Vagina (tissue), 2 donors: ENCODE measurements around the gene AURKA. TPM values are rescaled to one million over a fixed set of nuclear protein-coding genes. Genes with fewer than 3 reads are reported as not detected.

ENCODE experiments used
- DNase-seq, 2 donors: peaks; one replicate each; pipeline ENCODE4 v3.0.0-alpha.2; 2017; ENCODE audit errors: extremely low spot score in 2 of 2
- H3K27ac ChIP-seq: fragments of 200-600 bp; sonication (generic); one replicate; pipeline ENCODE4 v1.5.1; 2019
- H3K27me3 ChIP-seq: fragments of 200-600 bp; sonication (generic); one replicate; pipeline ENCODE4 v1.5.1; 2019
- H3K36me3 ChIP-seq, 2 donors: fragments of 200-600 bp; sonication (generic); one replicate each; pipeline ENCODE4 v1.5.1; 2017 to 2019
- H3K4me1 ChIP-seq: fragments of 200-600 bp; sonication (generic); one replicate; pipeline ENCODE4 v1.5.1; 2019
- H3K4me3 ChIP-seq, 2 donors: fragments of 200-600 bp; sonication (generic); 1 replicate in 1 of 2; 2 replicates in 1 of 2; pipeline ENCODE4 v1.5.1; 2016 to 2019
- H3K9me3 ChIP-seq: fragments of 200-600 bp; sonication (generic); one replicate; pipeline ENCODE4 v1.5.1; 2019
- CTCF ChIP-seq, 3 experiments: fragments of 450-650 bp in 2 of 3; fragments of 200-600 bp in 1 of 3; sonication (generic) in 1 of 3; IDR thresholded peaks; one replicate each; pipeline ENCODE4 v1.5.1; 2017 to 2019; ENCODE audit warnings: antibody characterized with exemption in 3 of 3, mild to moderate bottlenecking in 2 of 3, moderate library complexity in 2 of 3
- POLR2A ChIP-seq, 2 donors: fragments of 450-650 bp; IDR thresholded peaks; one replicate each; pipeline ENCODE4 v1.6.1; 2017; ENCODE audit warnings: antibody characterized with exemption in 2 of 2, mild to moderate bottlenecking in 2 of 2, moderate library complexity in 2 of 2
- POLR2AphosphoS5 ChIP-seq, 2 donors: sonication (generic); formaldehyde crosslinking; IDR thresholded peaks; one replicate each; pipeline ENCODE4 v1.9.0; 2017; ENCODE audit warnings: antibody characterized with exemption in 2 of 2, mild to moderate bottlenecking in 2 of 2, low read depth in 1 of 2; ENCODE audit not compliant: insufficient read depth in 1 of 2
- intact Hi-C: fragments of 100-400 bp; cut with DNase I; formaldehyde crosslinking; loops from one replicate; pipeline ENCODE4 v1.15.1; 2023
- total RNA-seq: library from RNA; depleted of rRNA; stranded (reverse); fragments of >200 nt; gene quantifications from one replicate; pipeline ENCODE4 v1.2.3, GENCODE V29; 2016

Gene AURKA
- total RNA-seq, 1 donor from 2014 or later: 2.2 TPM

GRCh38 chr20:56430957-56431356 is 38.9 kb upstream of the AURKA start:
- DNase-seq: no peak
- intact Hi-C loops: no loop called here
- H3K4me1 ChIP-seq: no peaks in the 10 kb centered on the region
- H3K9me3 ChIP-seq: no peaks in the 10 kb centered on the region
- H3K27ac ChIP-seq: no peak overlapping the region
- H3K36me3 ChIP-seq: no peaks in the 10 kb centered on the region
- H3K27me3 ChIP-seq: no peaks in the 10 kb centered on the region
- no peak overlapping the region for H3K4me3 ChIP-seq
- TF ChIP-seq POLR2A (IDR thresholded peaks at IDR 0.05) (no peak), POLR2AphosphoS5 (IDR thresholded peaks at IDR 0.05; ENCODE audit: insufficient read depth in 1 of 2, low read depth in 1 of 2) (no peak), CTCF (IDR thresholded peaks at IDR 0.05) (no peak)

GRCh38 chr20:56430461-56430860 is 38.4 kb upstream of the AURKA start:
- TF ChIP-seq POLR2AphosphoS5 (IDR thresholded peaks at IDR 0.05; ENCODE audit: insufficient read depth in 1 of 2, low read depth in 1 of 2) (no peak), CTCF (IDR thresholded peaks at IDR 0.05) (no peak), POLR2A (IDR thresholded peaks at IDR 0.05) (no peak)
- Histone ChIP-seq H3K27me3 (no peaks in the 10 kb centered on the region), H3K4me1 (no peaks in the 10 kb centered on the region), H3K9me3 (no peaks in the 10 kb centered on the region), H3K4me3 (no peak overlapping the region), H3K27ac (no peak overlapping the region), H3K36me3 (no peaks in the 10 kb centered on the region)
- no peak for DNase-seq
- intact Hi-C loops: no loop called here

- intact Hi-C loops: no loop called here
- no peak for DNase-seq
Measured at GRCh38 chr20:56429941-56430340, 37.9 kb upstream of the AURKA start.

GRCh38 chr20:56429502-56429901 is 37.5 kb upstream of the AURKA start:
- TF ChIP-seq POLR2A (IDR thresholded peaks at IDR 0.05) (no peak), CTCF (IDR thresholded peaks at IDR 0.05) (no peak), POLR2AphosphoS5 (IDR thresholded peaks at IDR 0.05; ENCODE audit: insufficient read depth in 1 of 2, low read depth in 1 of 2) (no peak)
- Histone ChIP-seq H3K9me3 (no peaks in the 10 kb centered on the region), H3K4me3 (no peak overlapping the region), H3K27ac (no peak overlapping the region), H3K36me3 (no peaks in the 10 kb centered on the region), H3K27me3 (no peaks in the 10 kb centered on the region), H3K4me1 (no peaks in the 10 kb centered on the region)
- DNase-seq: no peak
- intact Hi-C loops: no loop called here

More at GRCh38 chr20:56429941-56430340, 37.9 kb upstream of the AURKA start:
- H3K36me3 ChIP-seq: no peaks in the 10 kb centered on the region
- no peaks in the 10 kb centered on the region for H3K27me3 ChIP-seq
- no peaks in the 10 kb centered on the region for H3K4me1 ChIP-seq
- TF ChIP-seq POLR2AphosphoS5 (IDR thresholded peaks at IDR 0.05; ENCODE audit: insufficient read depth in 1 of 2, low read depth in 1 of 2) (no peak), CTCF (IDR thresholded peaks at IDR 0.05) (no peak), POLR2A (IDR thresholded peaks at IDR 0.05) (no peak)
- H3K9me3 ChIP-seq: no peaks in the 10 kb centered on the region
- no peak overlapping the region for H3K27ac ChIP-seq
- H3K4me3 ChIP-seq: no peak overlapping the region

GRCh38 chr20:56428881-56429280 is 36.9 kb upstream of the AURKA start:
- Histone ChIP-seq H3K36me3 (no peaks in the 10 kb centered on the region), H3K4me3 (no peak overlapping the region), H3K4me1 (no peaks in the 10 kb centered on the region), H3K9me3 (no peaks in the 10 kb centered on the region), H3K27ac (no peak overlapping the region), H3K27me3 (no peaks in the 10 kb centered on the region)
- intact Hi-C loops: no loop called here
- TF ChIP-seq POLR2AphosphoS5 (IDR thresholded peaks at IDR 0.05; ENCODE audit: insufficient read depth in 1 of 2, low read depth in 1 of 2): no peak
- no peak for TF ChIP-seq CTCF (IDR thresholded peaks at IDR 0.05)
- no peak for TF ChIP-seq POLR2A (IDR thresholded peaks at IDR 0.05)
- no peak for DNase-seq
